GM12801 (cell line): Measurements from ENCODE around the gene SDHAF2.

Experiments
- TF ChIP-seq, protein P1 (sequence below): IDR thresholded peaks from one replicate; pipeline ENCODE4 v1.5.1; 2011; ENCODE audit warnings: control low read depth; ENCODE audit not compliant: insufficient read length; ENCODE audit errors: extremely low read depth

SDHAF2 gene

GRCh38 chr11:61413496-61413895, 16.4 kb upstream of the SDHAF2 start:
- TF ChIP-seq, protein P1, sequence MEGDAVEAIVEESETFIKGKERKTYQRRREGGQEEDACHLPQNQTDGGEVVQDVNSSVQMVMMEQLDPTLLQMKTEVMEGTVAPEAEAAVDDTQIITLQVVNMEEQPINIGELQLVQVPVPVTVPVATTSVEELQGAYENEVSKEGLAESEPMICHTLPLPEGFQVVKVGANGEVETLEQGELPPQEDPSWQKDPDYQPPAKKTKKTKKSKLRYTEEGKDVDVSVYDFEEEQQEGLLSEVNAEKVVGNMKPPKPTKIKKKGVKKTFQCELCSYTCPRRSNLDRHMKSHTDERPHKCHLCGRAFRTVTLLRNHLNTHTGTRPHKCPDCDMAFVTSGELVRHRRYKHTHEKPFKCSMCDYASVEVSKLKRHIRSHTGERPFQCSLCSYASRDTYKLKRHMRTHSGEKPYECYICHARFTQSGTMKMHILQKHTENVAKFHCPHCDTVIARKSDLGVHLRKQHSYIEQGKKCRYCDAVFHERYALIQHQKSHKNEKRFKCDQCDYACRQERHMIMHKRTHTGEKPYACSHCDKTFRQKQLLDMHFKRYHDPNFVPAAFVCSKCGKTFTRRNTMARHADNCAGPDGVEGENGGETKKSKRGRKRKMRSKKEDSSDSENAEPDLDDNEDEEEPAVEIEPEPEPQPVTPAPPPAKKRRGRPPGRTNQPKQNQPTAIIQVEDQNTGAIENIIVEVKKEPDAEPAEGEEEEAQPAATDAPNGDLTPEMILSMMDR, result no peak

DNA sequence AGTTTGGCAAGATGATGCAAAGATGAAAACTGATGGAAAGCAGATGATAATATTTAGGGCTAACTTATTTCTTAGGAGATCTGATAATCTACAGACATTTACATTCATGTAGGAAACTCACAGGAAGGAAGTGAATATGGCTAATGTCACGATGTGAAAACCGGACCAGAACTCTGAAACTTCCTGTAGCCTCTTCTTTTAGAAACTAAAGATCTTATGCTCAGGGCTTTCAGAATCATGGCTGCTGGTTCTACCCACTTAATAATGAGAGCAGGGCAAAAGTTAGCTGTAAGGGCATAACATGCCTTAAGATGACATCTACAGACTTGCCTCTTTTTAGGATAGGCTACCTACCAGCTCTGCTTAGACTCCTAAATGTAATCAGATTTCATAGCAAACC, 15.4 kb upstream of the SDHAF2 start:
- TF ChIP-seq, protein P1, result no peak

DNA sequence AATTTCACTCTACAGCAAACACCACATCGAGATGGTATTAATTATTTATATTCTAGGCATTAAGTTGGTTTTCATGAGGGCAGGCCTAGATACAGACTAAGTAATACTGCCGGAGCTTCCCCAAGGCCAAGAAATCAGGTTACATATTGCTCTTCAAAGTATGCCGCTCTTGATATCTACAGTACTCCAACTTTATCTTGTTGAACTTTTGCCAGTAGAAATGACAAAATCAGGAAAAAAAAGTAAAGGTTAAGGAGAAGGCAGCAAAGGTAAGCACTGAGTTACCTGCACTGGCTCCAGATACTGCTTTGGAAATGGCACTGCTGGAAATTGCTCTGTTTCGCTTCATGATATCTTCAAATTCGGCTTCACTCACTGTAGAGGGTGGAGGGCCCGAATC, 14.5 kb upstream of the SDHAF2 start:
- TF ChIP-seq, protein P1, result no peak

- TF ChIP-seq, protein P1, result no peak
Measured at GRCh38 chr11:61416941-61417340, 13.0 kb upstream of the SDHAF2 start.

- TF ChIP-seq, protein P1, result no peak
Measured at GRCh38 chr11:61417670-61418069, 12.3 kb upstream of the SDHAF2 start.

DNA sequence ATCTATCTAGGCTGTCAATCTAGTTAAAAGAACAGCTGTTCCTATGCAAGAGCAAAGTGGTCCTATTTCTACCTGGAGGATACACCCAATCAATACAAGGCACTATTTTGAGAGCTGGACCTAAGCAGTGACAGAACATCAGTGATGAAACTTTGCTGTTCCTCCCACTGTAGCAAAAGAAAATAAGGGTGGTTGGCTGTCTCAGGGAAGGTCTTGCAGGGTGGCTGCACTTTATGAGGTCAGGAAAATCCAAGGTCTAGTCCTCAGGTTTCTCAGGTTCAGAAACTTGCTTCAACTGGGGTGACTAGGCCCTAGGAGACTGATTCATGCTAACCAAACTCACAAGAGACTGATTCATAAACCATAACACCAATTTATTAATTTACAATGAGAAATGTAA, 11.8 kb upstream of the SDHAF2 start:
- TF ChIP-seq, protein P1, result no peak

DNA sequence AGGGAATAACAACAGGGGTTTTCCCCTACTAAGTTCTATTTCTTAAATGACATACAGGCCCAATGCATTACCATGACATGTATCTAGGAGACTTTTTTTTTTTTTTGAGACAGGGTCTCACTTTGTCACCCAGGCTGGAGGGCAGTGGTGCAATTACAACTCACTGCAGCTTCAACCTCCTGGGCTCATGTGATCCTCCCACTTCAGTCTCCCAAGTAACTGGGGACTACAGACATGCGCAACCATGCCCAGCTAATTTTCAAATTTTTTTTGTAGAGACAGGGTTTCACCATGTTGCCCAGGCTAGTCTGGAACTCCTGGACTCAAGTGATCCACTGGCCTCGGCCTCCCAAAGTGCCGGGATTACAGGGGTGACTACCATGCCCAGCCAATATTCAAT, 7.7 kb upstream of the SDHAF2 start:
- TF ChIP-seq, protein P1, result no peak
